HCT116 (cell line): ENCODE measurements around the gene LIN54. TPM values are rescaled to one million over a fixed set of nuclear protein-coding genes. Genes with fewer than 3 reads are reported as not detected.

Experiments used
- ATAC-seq: fragments of 200-7000 bp; cut with Tn5 transposase; 2 replicates; pipeline ENCODE4 v1.9.1; 2020; ENCODE audit warnings: mild to moderate bottlenecking, moderate library complexity
- BruUV-seq: library from RNA; stranded (reverse); fragments of 400-500 nt; replicated peaks from 2 replicates; lab custom pipeline; 2021; lab: Mats Ljungman, UMichigan
- CTCF ChIA-PET: fragments of 300-600 bp; sonication (Branson Sonifier 250); formaldehyde crosslinking; loops from one replicate; lab custom pipeline; 2021; ENCODE audit warnings: antibody characterized with exemption; lab: Charles Lee
- POLR2A ChIA-PET: fragments of 300-600, 350-600 bp; sonication (Branson Sonifier 250); formaldehyde crosslinking; loops from one replicate; lab custom pipeline; 2021; ENCODE audit warnings: antibody characterized with exemption; lab: Charles Lee
- RAD21 ChIA-PET, 2 experiments: fragments of 300-600 bp; sonication (Branson Sonifier 250); formaldehyde crosslinking; loops; one replicate each; lab custom pipeline; 2023; ENCODE audit warnings: low total read pairs in 2 of 2; ENCODE audit not compliant: uncharacterized antibody in 2 of 2, unreplicated experiment in 2 of 2, low non-redundant PET in 1 of 2; lab: Charles Lee
- DNase-seq: peaks from one replicate; pipeline ENCODE4 v3.0.0-alpha.2; 2010; ENCODE audit warnings: low read depth, low spot score
- H2AFZ ChIP-seq: fragments of 200-600 bp; shearing (Covaris generic), sonication (generic); 2 replicates; pipeline ENCODE4 v1.6.1; 2017; ENCODE audit warnings: low read depth, mixed run types, mixed read lengths, antibody characterized with exemption, low read length; ENCODE audit not compliant: poor library complexity, severe bottlenecking
- H3K27ac ChIP-seq: 2 replicates; pipeline ENCODE4 v1.5.1; 2012; ENCODE audit warnings: low read depth, low read length
- H3K27me3 ChIP-seq: fragments of 200-600 bp; sonication (generic); 2 replicates; pipeline ENCODE4 v1.6.1; 2016; ENCODE audit warnings: mixed run types, low read length, mixed read lengths; ENCODE audit not compliant: insufficient read depth
- H3K36me3 ChIP-seq, 2 experiments: fragments of 200-500 bp in 1 of 2; fragments of 200-600 bp in 1 of 2; sonication (Bioruptor generic) in 1 of 2; sonication (generic) in 1 of 2; 2 replicates each; pipeline versions ENCODE4 v1.5.1 to v1.6.1; 2014 to 2016; ENCODE audit warnings: low read length in 2 of 2, inconsistent platforms in 1 of 2, mixed read lengths in 1 of 2, mixed run types in 1 of 2; ENCODE audit not compliant: insufficient read depth in 2 of 2, control insufficient read depth in 1 of 2
- H3K4me1 ChIP-seq, 2 experiments: fragments of 200-600 bp in 1 of 2; sonication (generic) in 1 of 2; 2 replicates each; pipeline versions ENCODE4 v1.5.1 to v1.6.1; 2012 to 2017; ENCODE audit warnings: low read length in 2 of 2, inconsistent platforms in 1 of 2, mild to moderate bottlenecking in 1 of 2, mixed read lengths in 1 of 2, mixed run types in 1 of 2, moderate library complexity in 1 of 2; ENCODE audit not compliant: insufficient read depth in 2 of 2, control insufficient read depth in 1 of 2
- H3K4me2 ChIP-seq: fragments of 200-600 bp; sonication (generic); 2 replicates; pipeline ENCODE4 v1.6.1; 2017; ENCODE audit warnings: mixed run types, low read length, mixed read lengths
- H3K4me3 ChIP-seq, 2 experiments: fragments of 200-600 bp in 1 of 2; sonication (generic) in 1 of 2; replicated peaks in 1 of 2; 2 replicates each; pipeline ENCODE4 v1.5.1; 2011 to 2016; ENCODE audit warnings: low read length in 2 of 2, control low read depth in 1 of 2, low read depth in 1 of 2, mild to moderate bottlenecking in 1 of 2, mixed read lengths in 1 of 2, mixed run types in 1 of 2
- H3K79me2 ChIP-seq: fragments of 200-600 bp; sonication (generic); 2 replicates; pipeline ENCODE4 v1.6.1; 2017; ENCODE audit warnings: mild to moderate bottlenecking, mixed run types, low read length, moderate library complexity, mixed read lengths; ENCODE audit not compliant: insufficient read depth
- H3K9ac ChIP-seq: fragments of 200-600 bp; sonication (generic); 2 replicates; pipeline ENCODE4 v1.6.1; 2016; ENCODE audit warnings: low read length, mixed read lengths
- H3K9me2 ChIP-seq: fragments of 200-600 bp; sonication (generic), shearing (Covaris generic); 2 replicates; pipeline ENCODE4 v1.6.1; 2017; ENCODE audit warnings: mixed run types, mild to moderate bottlenecking, moderate library complexity; ENCODE audit not compliant: insufficient read depth
- H3K9me3 ChIP-seq, 2 experiments: fragments of 200-500 bp in 1 of 2; fragments of 200-600 bp in 1 of 2; sonication (Bioruptor generic) in 1 of 2; sonication (generic) in 1 of 2; 2 replicates each; pipeline ENCODE4 v1.6.1; 2014 to 2017; ENCODE audit warnings: low read length in 2 of 2, mixed read lengths in 2 of 2, inconsistent platforms in 1 of 2, low read depth in 1 of 2, mild to moderate bottlenecking in 1 of 2, mixed run types in 1 of 2, moderate library complexity in 1 of 2; ENCODE audit not compliant: control insufficient read depth in 1 of 2, insufficient read depth in 1 of 2
- H4K20me1 ChIP-seq: fragments of 200-600 bp; sonication (generic), shearing (Covaris generic); 2 replicates; pipeline ENCODE4 v1.6.1; 2017; ENCODE audit warnings: mixed run types, mild to moderate bottlenecking, moderate library complexity; ENCODE audit not compliant: insufficient read depth
- JUND ChIP-seq: IDR thresholded peaks from 2 replicates; pipeline ENCODE4 v1.6.1; 2012
- SRF ChIP-seq: IDR thresholded peaks from 2 replicates; pipeline ENCODE4 v1.6.1; 2012; ENCODE audit warnings: low read depth
- YY1 ChIP-seq: IDR thresholded peaks from 2 replicates; pipeline ENCODE4 v1.6.1; 2011; ENCODE audit warnings: low read length, low read depth, moderate library complexity, mild to moderate bottlenecking; ENCODE audit not compliant: insufficient replicate concordance; ENCODE audit errors: extremely low read depth
- ZFX ChIP-seq: fragments of 450-650 bp; IDR thresholded peaks from 2 replicates; pipeline ENCODE4 v1.6.1; 2017
- intact Hi-C: fragments of 100-400 bp; cut with micrococcal nuclease; formaldehyde crosslinking; loops from 2 replicates; pipeline ENCODE4 v1.10.0; 2022
- total RNA-seq: library from RNA; stranded (reverse); gene quantifications from one replicate; pipeline ENCODE4 v1.2.1, GENCODE V29; 2021; ENCODE audit not compliant: unreplicated experiment
- TF ChIP-seq, protein P1 (sequence below), 3 experiments: fragments of 200-600 bp in 1 of 3; sonication (generic) in 1 of 3; IDR thresholded peaks in 2 of 3; conservative IDR thresholded peaks in 1 of 3; 2 replicates each; pipeline ENCODE4 v1.5.1; 2012 to 2017; ENCODE audit warnings: low read depth in 2 of 3, low read length in 2 of 3, antibody characterized with exemption in 1 of 3, borderline replicate concordance in 1 of 3, control low read depth in 1 of 3, mild to moderate bottlenecking in 1 of 3, mixed read lengths in 1 of 3, mixed run types in 1 of 3, moderate library complexity in 1 of 3; ENCODE audit not compliant: insufficient read depth in 1 of 3

LIN54 gene
- total RNA-seq, 1 experiment from 2014 or later: 15.6 TPM

DNA sequence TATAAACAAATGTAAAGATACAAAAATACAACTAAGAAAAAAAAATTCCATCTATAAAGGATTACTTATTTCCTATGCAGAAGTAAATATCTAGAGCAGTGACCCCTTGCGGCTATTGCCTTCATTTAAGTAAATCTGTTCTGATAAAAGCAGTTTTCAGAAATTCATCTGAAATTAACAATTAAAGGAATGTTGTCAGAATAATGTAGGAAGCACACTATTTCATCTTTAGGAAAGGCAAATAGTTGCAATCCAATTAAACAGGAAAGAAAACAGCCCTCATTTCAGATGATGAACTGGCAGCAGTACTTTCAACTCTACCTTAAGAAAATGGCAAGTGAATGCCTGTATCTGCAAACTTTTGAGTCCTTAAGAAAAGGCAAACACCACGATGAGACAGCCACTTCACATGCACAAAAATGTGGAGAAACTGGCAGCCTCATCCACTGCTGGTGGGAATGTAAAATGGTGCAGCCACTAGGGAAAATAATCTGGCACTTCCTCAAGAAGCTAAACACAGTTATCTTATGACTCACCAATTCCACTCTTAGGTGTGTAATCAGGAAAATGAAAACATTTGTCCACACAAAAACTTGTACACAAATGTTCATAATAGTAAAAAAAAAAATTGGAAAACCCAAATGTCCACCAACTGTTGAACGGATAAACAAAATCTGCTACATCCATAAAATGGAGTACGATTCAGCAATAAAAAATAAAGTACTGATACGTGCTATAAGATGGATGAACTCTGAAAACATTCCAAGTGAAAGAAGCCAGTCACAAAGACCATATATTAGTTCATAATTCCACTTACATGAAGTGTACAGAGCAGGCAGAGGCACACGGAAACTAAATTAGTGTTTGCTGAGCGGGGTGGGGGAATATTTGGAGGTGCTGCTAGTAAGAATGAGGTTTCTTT is 112.0 kb downstream of the LIN54 start:
- peak overlapping the region; percentile 90 for H3K4me2 ChIP-seq
- BruUV-seq: no TSS peak
- H3K9me3 ChIP-seq: no peaks in the 10 kb centered on the region
- ChIA-PET RAD21 (no interaction called here), POLR2A (interaction anchor here (1.7 to 2.6 kb wide), 2 partner anchors 9 to 113 kb away, joined by 3 to 9 read pairs; partner anchors contain the start of gene SEC31A), CTCF (no interaction called here)
- H3K27me3 ChIP-seq: no peaks in the 10 kb centered on the region
- peak overlapping the region; percentile 87; the same call in 1 of the 2 replicates for H3K27ac ChIP-seq
- intact Hi-C loops: no loop called here
- H3K79me2 ChIP-seq: peaks cover 83% of the 10 kb centered on the region
- ATAC-seq: no peak
- peak overlapping the region; percentile 95 for H3K9ac ChIP-seq
- peaks cover 38 to 41% of the 10 kb centered on the region in 2 experiments for H3K36me3 ChIP-seq
- DNase-seq: no peak
- H4K20me1 ChIP-seq: peaks cover 18% of the 10 kb centered on the region; the same call in 1 of the 2 replicates
- H3K4me3 ChIP-seq: peak overlapping the region; percentile 93 to 95
- no peak overlapping the region for H2AFZ ChIP-seq
- H3K9me2 ChIP-seq: no peaks in the 10 kb centered on the region
- H3K4me1 ChIP-seq: peaks cover 6 to 16% of the 10 kb centered on the region in 2 experiments; a peak in 3 of 4 replicates
- no peak for TF ChIP-seq JUND
- TF ChIP-seq YY1: no peak
- TF ChIP-seq, protein P1, sequence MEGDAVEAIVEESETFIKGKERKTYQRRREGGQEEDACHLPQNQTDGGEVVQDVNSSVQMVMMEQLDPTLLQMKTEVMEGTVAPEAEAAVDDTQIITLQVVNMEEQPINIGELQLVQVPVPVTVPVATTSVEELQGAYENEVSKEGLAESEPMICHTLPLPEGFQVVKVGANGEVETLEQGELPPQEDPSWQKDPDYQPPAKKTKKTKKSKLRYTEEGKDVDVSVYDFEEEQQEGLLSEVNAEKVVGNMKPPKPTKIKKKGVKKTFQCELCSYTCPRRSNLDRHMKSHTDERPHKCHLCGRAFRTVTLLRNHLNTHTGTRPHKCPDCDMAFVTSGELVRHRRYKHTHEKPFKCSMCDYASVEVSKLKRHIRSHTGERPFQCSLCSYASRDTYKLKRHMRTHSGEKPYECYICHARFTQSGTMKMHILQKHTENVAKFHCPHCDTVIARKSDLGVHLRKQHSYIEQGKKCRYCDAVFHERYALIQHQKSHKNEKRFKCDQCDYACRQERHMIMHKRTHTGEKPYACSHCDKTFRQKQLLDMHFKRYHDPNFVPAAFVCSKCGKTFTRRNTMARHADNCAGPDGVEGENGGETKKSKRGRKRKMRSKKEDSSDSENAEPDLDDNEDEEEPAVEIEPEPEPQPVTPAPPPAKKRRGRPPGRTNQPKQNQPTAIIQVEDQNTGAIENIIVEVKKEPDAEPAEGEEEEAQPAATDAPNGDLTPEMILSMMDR (IDR thresholded peaks at IDR 0.05 in 2 of 3, conservative IDR thresholded peaks at IDR 0.05 in 1 of 3; ENCODE audit: borderline replicate concordance in 1 of 3, insufficient read depth in 1 of 3, low read depth in 2 of 3, low read length in 2 of 3): peak in 1 of 3 experiments; percentile 24; a peak in 2 of 6 replicates
- TF ChIP-seq SRF: no peak
- TF ChIP-seq ZFX: no peak
